A549 treated with GW870086 at 1 μM for 4 hours (cell line): ENCODE results near the gene PSMD12. TPM values are rescaled to one million over a fixed set of nuclear protein-coding genes. Genes with fewer than 3 reads are reported as not detected.

Experiments used
- total RNA-seq: library from RNA; stranded (reverse); fragments of 200-300 nt; extraction: Qiagen RNA extraction; gene quantifications from 5 replicates; pipeline ENCODE4 v1.2.3, GENCODE V29; 2022; ENCODE audit warnings: low read depth

The PSMD12 gene
- total RNA-seq = 95.5 to 111 TPM (median 109 TPM) in 5 replicates

DNA sequence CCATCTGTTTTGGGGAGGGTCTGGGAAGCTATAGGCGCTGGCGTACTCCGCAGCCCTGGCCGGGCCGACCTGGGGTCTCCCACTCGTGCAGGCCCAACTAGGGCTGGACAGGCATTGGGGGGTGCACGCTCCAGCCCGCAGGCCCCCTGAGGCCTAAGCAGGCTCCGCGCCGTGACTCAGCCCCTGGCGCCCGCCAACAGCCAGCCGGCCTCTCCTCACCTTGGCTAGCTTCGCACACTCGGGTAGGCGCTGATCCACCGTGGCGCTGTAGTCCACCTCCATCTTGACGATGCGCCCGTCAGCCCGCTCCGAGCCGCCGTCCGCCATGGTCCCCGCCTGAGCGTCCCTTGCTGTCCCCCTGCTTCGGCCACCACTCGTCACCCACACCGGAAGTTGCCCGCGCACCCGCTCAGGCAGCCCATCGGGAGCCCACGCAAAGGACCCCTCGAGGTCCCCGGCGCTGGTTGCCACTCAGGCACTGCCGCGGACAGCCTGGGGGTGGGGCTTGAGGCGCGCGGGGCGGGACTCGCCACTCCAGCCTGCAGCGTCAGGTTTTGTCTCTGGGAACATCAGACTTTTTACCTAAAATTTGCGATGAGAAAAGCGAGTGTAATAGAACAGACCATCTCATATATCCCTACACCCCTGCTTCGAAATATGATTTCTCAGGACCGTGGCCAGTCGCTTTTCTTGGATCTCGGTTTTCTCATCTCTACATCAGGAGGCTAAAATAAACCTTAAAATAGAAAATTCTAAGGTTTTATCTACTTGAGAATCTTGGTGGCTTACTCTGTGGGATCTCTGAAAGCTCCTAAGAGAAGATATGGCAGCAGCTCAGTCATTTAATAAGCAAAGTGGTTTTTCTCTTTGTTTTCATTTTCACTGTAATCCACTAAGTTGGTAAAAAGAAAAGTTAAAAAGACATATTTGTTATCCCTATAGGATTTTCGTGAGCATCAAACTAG is at the start of gene PSMD12:
TSS of gene PSMD12 (minus strand) at position 385 of the 965 bp plus-strand sequence. CDS start at position 327, 58 bp downstream.

DNA sequence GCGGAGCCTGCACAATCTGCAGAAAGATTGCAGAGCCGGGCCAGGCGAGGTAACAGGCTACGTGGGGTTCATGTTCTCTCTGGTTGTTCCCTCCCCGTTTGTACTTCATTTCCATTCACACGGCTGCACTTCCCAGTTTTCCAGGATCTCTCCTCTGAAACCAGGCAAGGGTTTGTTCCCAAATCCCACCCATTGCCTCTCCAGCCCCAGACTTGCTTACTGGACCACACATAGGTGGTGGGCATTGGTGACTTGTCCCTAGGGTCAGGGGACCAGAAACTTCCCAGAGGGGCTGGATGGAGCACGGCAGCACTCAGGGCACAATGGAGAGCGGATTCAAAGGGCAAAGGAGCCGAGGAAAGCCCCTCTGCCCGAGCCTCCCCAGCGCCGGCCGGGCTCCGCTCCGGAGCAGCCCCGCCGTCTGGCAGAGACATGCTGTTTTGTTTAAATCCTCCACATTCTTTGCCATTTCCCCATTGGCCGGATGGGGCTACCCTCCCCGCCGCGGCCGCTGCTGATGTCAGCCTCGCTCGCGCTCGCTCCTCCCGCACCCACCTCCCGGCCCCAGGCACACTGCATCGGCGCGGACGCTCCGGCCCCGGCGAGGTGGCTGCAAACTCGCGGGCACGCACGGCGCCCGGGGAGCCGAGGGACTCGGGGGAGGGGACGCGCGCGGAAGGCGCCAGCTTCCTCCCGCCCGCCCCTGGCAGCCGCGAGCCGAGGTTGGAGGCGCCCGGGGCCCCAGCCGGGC is 10.5 kb upstream of the PSMD12 start, which contains the start of gene PITPNC1:
TSS of gene PITPNC1 (plus strand) at position 545 of the 751 bp plus-strand sequence.

Other genes starting within 250 kb of the PSMD12 start
- gene HELZ, start 121.4 kb downstream of the PSMD12 start, total RNA-seq = 6.9 to 12.4 TPM (median 11.9 TPM) in 5 replicates
- gene PITPNC1, start 10.7 kb upstream of the PSMD12 start, total RNA-seq = 19.6 to 25.4 TPM (median 23.0 TPM) in 5 replicates